DLD1 (cell line): Measurements from ENCODE around the gene SDC1.

Source experiments
- in situ Hi-C: cut with HindIII; loops from 2 replicates; pipeline ENCODE4 v1.10.0; 2017; ENCODE audit warnings: low sequenced_read_pairs

The SDC1 gene

GRCh38 chr2:20215183-20216040 lies 9.5 kb downstream of the SDC1 start:
- in situ Hi-C loops: no loop called here

- in situ Hi-C loops: no loop called here
These were observed 10.3 kb downstream of the SDC1 start for GRCh38 chr2:20214566-20215182.

- in situ Hi-C loops: no loop called here
These were observed 11.0 kb downstream of the SDC1 start for GRCh38 chr2:20213651-20214565.

- in situ Hi-C loops: no loop called here
These were observed 11.9 kb downstream of the SDC1 start for GRCh38 chr2:20212871-20213503.

GRCh38 chr2:20212459-20212870 lies 12.5 kb downstream of the SDC1 start:
- in situ Hi-C loops: no loop called here

GRCh38 chr2:20211860-20212458 lies 13.0 kb downstream of the SDC1 start:
- in situ Hi-C loops: no loop called here

GRCh38 chr2:20211420-20211819 lies 13.5 kb downstream of the SDC1 start:
- in situ Hi-C loops: no loop called here

GRCh38 chr2:20210462-20210861 lies 14.5 kb downstream of the SDC1 start:
- in situ Hi-C loops: no loop called here

- in situ Hi-C loops: no loop called here
These were observed 15.4 kb downstream of the SDC1 start for GRCh38 chr2:20209373-20210109.

- in situ Hi-C loops: no loop called here
These were observed 16.5 kb downstream of the SDC1 start for GRCh38 chr2:20208476-20208859.

- in situ Hi-C loops: no loop called here
These were observed 17.9 kb downstream of the SDC1 start for GRCh38 chr2:20207051-20207450.

- in situ Hi-C loops: no loop called here
These were observed 18.9 kb downstream of the SDC1 start for GRCh38 chr2:20205915-20206524.

GRCh38 chr2:20205069-20205468 lies 19.9 kb downstream of the SDC1 start:
- in situ Hi-C loops: no loop called here

- in situ Hi-C loops: no loop called here
These were observed 21.3 kb downstream of the SDC1 start for GRCh38 chr2:20203521-20204225.

- in situ Hi-C loops: no loop called here
These were observed 21.9 kb downstream of the SDC1 start for GRCh38 chr2:20203072-20203471.

- in situ Hi-C loops: no loop called here
These were observed 23.3 kb downstream of the SDC1 start for GRCh38 chr2:20201671-20202070.

GRCh38 chr2:20200697-20201555 lies 24.0 kb downstream of the SDC1 start:
- in situ Hi-C loops: no loop called here
